ENCODE measurements around the gene PABPC1L. TPM values are rescaled to one million over a fixed set of nuclear protein-coding genes. Genes with fewer than 3 reads are reported as not detected.

Gene PABPC1L
- polyA plus RNA-seq, 2 of the 4 experiments (the other 2 are of a cell fraction): 37.1 to 73.1 TPM

DNA sequence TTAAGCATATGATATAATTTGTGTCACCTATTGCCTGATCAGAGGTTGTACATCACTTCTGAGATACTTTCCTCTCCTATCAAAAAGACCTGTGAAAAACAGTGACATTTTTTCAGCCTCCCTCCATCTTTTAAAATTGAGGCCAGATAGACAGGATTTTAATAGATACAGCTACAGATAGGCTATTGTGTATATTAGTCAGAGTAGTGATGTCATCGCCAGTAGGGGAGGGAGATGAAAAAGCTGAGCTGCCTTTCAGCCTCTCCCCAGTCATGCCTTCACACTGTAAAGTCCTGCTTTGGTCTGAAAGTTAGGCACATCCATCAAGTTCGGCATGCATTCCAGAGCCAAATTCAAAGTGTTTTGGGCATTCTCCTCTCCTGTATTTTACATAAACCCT, 7.9 kb upstream of the PABPC1L start:
- no peaks in the 10 kb centered on the region for H3K9me3 ChIP-seq
- TF ChIP-seq GATA3 (IDR thresholded peaks at IDR 0.05; ENCODE audit: borderline replicate concordance): no peak
- TF ChIP-seq CHD2 (IDR thresholded peaks at IDR 0.05; ENCODE audit: low read length, partially characterized antibody): no peak
- TF ChIP-seq, protein P1, sequence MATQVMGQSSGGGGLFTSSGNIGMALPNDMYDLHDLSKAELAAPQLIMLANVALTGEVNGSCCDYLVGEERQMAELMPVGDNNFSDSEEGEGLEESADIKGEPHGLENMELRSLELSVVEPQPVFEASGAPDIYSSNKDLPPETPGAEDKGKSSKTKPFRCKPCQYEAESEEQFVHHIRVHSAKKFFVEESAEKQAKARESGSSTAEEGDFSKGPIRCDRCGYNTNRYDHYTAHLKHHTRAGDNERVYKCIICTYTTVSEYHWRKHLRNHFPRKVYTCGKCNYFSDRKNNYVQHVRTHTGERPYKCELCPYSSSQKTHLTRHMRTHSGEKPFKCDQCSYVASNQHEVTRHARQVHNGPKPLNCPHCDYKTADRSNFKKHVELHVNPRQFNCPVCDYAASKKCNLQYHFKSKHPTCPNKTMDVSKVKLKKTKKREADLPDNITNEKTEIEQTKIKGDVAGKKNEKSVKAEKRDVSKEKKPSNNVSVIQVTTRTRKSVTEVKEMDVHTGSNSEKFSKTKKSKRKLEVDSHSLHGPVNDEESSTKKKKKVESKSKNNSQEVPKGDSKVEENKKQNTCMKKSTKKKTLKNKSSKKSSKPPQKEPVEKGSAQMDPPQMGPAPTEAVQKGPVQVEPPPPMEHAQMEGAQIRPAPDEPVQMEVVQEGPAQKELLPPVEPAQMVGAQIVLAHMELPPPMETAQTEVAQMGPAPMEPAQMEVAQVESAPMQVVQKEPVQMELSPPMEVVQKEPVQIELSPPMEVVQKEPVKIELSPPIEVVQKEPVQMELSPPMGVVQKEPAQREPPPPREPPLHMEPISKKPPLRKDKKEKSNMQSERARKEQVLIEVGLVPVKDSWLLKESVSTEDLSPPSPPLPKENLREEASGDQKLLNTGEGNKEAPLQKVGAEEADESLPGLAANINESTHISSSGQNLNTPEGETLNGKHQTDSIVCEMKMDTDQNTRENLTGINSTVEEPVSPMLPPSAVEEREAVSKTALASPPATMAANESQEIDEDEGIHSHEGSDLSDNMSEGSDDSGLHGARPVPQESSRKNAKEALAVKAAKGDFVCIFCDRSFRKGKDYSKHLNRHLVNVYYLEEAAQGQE (IDR thresholded peaks at IDR 0.05): no peak
- TF ChIP-seq, protein P2, sequence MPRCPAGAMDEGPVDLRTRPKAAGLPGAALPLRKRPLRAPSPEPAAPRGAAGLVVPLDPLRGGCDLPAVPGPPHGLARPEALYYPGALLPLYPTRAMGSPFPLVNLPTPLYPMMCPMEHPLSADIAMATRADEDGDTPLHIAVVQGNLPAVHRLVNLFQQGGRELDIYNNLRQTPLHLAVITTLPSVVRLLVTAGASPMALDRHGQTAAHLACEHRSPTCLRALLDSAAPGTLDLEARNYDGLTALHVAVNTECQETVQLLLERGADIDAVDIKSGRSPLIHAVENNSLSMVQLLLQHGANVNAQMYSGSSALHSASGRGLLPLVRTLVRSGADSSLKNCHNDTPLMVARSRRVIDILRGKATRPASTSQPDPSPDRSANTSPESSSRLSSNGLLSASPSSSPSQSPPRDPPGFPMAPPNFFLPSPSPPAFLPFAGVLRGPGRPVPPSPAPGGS (IDR thresholded peaks at IDR 0.05): no peak
- TF ChIP-seq, protein P3, sequence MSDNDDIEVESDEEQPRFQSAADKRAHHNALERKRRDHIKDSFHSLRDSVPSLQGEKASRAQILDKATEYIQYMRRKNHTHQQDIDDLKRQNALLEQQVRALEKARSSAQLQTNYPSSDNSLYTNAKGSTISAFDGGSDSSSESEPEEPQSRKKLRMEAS (IDR thresholded peaks at IDR 0.05): no peak
- TF ChIP-seq MAFK (IDR thresholded peaks at IDR 0.05; ENCODE audit: partially characterized antibody): no peak
- TF ChIP-seq, protein P4, sequence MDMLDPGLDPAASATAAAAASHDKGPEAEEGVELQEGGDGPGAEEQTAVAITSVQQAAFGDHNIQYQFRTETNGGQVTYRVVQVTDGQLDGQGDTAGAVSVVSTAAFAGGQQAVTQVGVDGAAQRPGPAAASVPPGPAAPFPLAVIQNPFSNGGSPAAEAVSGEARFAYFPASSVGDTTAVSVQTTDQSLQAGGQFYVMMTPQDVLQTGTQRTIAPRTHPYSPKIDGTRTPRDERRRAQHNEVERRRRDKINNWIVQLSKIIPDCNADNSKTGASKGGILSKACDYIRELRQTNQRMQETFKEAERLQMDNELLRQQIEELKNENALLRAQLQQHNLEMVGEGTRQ (IDR thresholded peaks at IDR 0.05): no peak
- no peak for TF ChIP-seq NPAS2 (CRISPR knock-in tag; IDR thresholded peaks at IDR 0.05; ENCODE audit: borderline replicate concordance)
- no peak for TF ChIP-seq ZNF302 (CRISPR knock-in tag; IDR thresholded peaks at IDR 0.05)
- TF ChIP-seq BHLHE40 (IDR thresholded peaks at IDR 0.05; ENCODE audit: low read depth, low read length): no peak
- TF ChIP-seq POLR2AphosphoS2 (conservative IDR thresholded peaks at IDR 0.05; ENCODE audit: low read length): no peak
- no peak for TF ChIP-seq FOXS1 (CRISPR knock-in tag; IDR thresholded peaks at IDR 0.05)
- no peak for TF ChIP-seq EHF (CRISPR knock-in tag; IDR thresholded peaks at IDR 0.05)
- TF ChIP-seq JUN (IDR thresholded peaks at IDR 0.05): no peak
- no peak overlapping the region for H3K27ac ChIP-seq
- DNase-seq (ENCODE audit: low read depth in 1 of 2, low spot score in 1 of 2) (no peak), ATAC-seq (peak in 1 of 2 experiments; percentile 69; a peak in 4 of 6 replicates), FAIRE-seq (no peak)
- ChIA-PET CTCF (interaction anchor here (0.6 to 1.4 kb wide), 4 partner anchors 9 to 920 kb away, joined by 3 read pairs; no protein-coding TSS in a partner anchor), POLR2A (no interaction called here)
- H3K4me1 ChIP-seq: peaks cover 3% of the 10 kb centered on the region; the same call in 1 of the 3 replicates
- no peak overlapping the region for H3K4me2 ChIP-seq
- no peak overlapping the region for H3K4me3 ChIP-seq
- WGBS (ENCODE audit: missing lambda C conversion rate): 88% methylated on average over 2 of the region's 2 CpGs

DNA sequence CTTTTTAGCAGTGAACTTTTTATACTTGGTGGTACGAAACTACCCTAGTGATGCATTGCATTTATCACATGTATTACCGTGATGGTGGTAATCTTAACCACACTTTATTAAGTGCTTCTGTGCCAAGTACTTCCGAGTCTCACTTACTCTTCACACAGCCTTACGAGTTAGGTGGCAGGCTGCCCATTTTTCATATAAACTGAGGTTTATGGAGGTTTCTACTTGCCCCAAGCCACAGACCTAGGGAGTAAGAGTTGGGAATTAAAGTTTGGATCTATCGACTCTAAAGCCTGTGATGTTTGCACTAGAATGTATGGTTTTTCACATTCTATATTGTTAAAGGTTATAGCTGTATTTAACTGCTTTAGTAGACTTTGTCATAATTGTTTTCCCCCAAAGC, 5.5 kb upstream of the PABPC1L start:
- peaks cover 3% of the 10 kb centered on the region; the same call in 1 of the 3 replicates for H3K4me1 ChIP-seq
- H3K27ac ChIP-seq: no peak overlapping the region
- no peak overlapping the region for H3K4me3 ChIP-seq
- H3K9me3 ChIP-seq: no peaks in the 10 kb centered on the region
- WGBS (ENCODE audit: missing lambda C conversion rate): 88% methylated on average over 5 of the region's 5 CpGs
- ATAC-seq: no peak
- TF ChIP-seq POLR2AphosphoS2 (conservative IDR thresholded peaks at IDR 0.05; ENCODE audit: low read length): no peak
- no peak for TF ChIP-seq CBX2 (IDR thresholded peaks at IDR 0.05; ENCODE audit: borderline replicate concordance, low read depth)
- no peak for TF ChIP-seq CHD4 (IDR thresholded peaks at IDR 0.05; ENCODE audit: borderline replicate concordance)
- TF ChIP-seq NPAS2 (CRISPR knock-in tag; IDR thresholded peaks at IDR 0.05; ENCODE audit: borderline replicate concordance): no peak
- TF ChIP-seq NR3C1 (IDR thresholded peaks at IDR 0.05): no peak
- no peak for TF ChIP-seq KDM5A (IDR thresholded peaks at IDR 0.05)
- TF ChIP-seq HOXB5 (CRISPR knock-in tag; IDR thresholded peaks at IDR 0.05): no peak
- TF ChIP-seq ESRRA (IDR thresholded peaks at IDR 0.05; ENCODE audit: borderline replicate concordance, low read length): no peak
- TF ChIP-seq HEYL (CRISPR knock-in tag; IDR thresholded peaks at IDR 0.05): no peak
- no peak for TF ChIP-seq EP300 (IDR thresholded peaks at IDR 0.05)
- TF ChIP-seq, protein P5, sequence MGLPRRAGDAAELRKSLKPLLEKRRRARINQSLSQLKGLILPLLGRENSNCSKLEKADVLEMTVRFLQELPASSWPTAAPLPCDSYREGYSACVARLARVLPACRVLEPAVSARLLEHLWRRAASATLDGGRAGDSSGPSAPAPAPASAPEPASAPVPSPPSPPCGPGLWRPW (IDR thresholded peaks at IDR 0.05): no peak
- no peak for TF ChIP-seq RAD21 (conservative IDR thresholded peaks at IDR 0.05 in 1 of 2, IDR thresholded peaks at IDR 0.05 in 1 of 2)
- TF ChIP-seq FOXS1 (CRISPR knock-in tag; IDR thresholded peaks at IDR 0.05): no peak
- TF ChIP-seq HOXA7 (CRISPR knock-in tag; IDR thresholded peaks at IDR 0.05): no peak
- TF ChIP-seq, protein P6, sequence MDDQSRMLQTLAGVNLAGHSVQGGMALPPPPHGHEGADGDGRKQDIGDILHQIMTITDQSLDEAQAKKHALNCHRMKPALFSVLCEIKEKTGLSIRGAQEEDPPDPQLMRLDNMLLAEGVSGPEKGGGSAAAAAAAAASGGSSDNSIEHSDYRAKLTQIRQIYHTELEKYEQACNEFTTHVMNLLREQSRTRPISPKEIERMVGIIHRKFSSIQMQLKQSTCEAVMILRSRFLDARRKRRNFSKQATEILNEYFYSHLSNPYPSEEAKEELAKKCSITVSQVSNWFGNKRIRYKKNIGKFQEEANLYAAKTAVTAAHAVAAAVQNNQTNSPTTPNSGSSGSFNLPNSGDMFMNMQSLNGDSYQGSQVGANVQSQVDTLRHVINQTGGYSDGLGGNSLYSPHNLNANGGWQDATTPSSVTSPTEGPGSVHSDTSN (IDR thresholded peaks at IDR 0.05): no peak
- TF ChIP-seq HDAC2 (IDR thresholded peaks at IDR 0.05): no peak
- POLR2A ChIA-PET: no interaction called here
- no peak for DNase-seq (ENCODE audit: low read depth in 1 of 2, low spot score in 1 of 2)
- no peak overlapping the region for H3K4me2 ChIP-seq
- CTCF ChIA-PET: interaction anchor here (2.1 kb wide), 1 partner anchor 16 kb away, joined by 5 read pairs; no protein-coding TSS in a partner anchor
- no peak for FAIRE-seq

Data from A549 (cell line).